Loucy (cell line): ENCODE results near the gene MATK.

Experiments
- H2AFZ ChIP-seq: fragments of 200-600 bp; sonication (generic); 2 replicates; pipeline ENCODE4 v1.6.0; 2016; ENCODE audit warnings: antibody characterized with exemption, mild to moderate bottlenecking, low read length, moderate library complexity
- H3F3A ChIP-seq: fragments of 200-600 bp; 2 replicates; pipeline ENCODE4 v1.6.0; 2016; ENCODE audit warnings: antibody characterized with exemption, low read depth, mild to moderate bottlenecking
- H3K27me3 ChIP-seq: fragments of 200-600 bp; sonication (generic); 2 replicates; pipeline ENCODE4 v1.6.1; 2014; ENCODE audit warnings: low read length, mild to moderate bottlenecking; ENCODE audit not compliant: insufficient read depth, poor library complexity, severe bottlenecking
- H3K36me3 ChIP-seq: fragments of 200-600 bp; sonication (generic); 2 replicates; pipeline ENCODE4 v1.6.1; 2016; ENCODE audit warnings: low read length; ENCODE audit not compliant: insufficient read depth
- H3K4me1 ChIP-seq: fragments of 200-600 bp; sonication (generic); 2 replicates; pipeline ENCODE4 v1.5.1; 2014; ENCODE audit warnings: low read length, mild to moderate bottlenecking; ENCODE audit not compliant: insufficient read depth, poor library complexity, severe bottlenecking
- H3K4me2 ChIP-seq: fragments of 200-600 bp; sonication (generic); 2 replicates; pipeline ENCODE4 v1.6.0; 2014; ENCODE audit warnings: antibody characterized with exemption, low read length, low read depth, mild to moderate bottlenecking; ENCODE audit not compliant: poor library complexity, severe bottlenecking
- H3K4me3 ChIP-seq: fragments of 200-600 bp; sonication (generic); 2 replicates; pipeline ENCODE4 v1.5.1; 2014; ENCODE audit warnings: low read length, mild to moderate bottlenecking, mixed read lengths; ENCODE audit not compliant: poor library complexity, severe bottlenecking
- H3K79me2 ChIP-seq: fragments of 200-600 bp; sonication (generic); 2 replicates; pipeline ENCODE4 v1.6.1; 2014; ENCODE audit warnings: low read length; ENCODE audit not compliant: insufficient read depth
- H3K9ac ChIP-seq: fragments of 200-600 bp; sonication (generic); 2 replicates; pipeline ENCODE4 v1.6.0; 2014; ENCODE audit warnings: mild to moderate bottlenecking, low read depth, low read length, moderate library complexity; ENCODE audit not compliant: poor library complexity, severe bottlenecking
- H3K9me2 ChIP-seq: fragments of 200-600 bp; sonication (generic); replicated peaks from 2 replicates; pipeline ENCODE4 v1.6.1; 2016; ENCODE audit warnings: low read depth, low read length, mixed read lengths
- H3K9me3 ChIP-seq: fragments of 200-600 bp; sonication (generic); 2 replicates; pipeline ENCODE4 v1.6.1; 2014; ENCODE audit warnings: mild to moderate bottlenecking, antibody characterized with exemption, low read length, low read depth; ENCODE audit not compliant: insufficient read depth
- H4K20me1 ChIP-seq: fragments of 200-600 bp; sonication (generic); 2 replicates; pipeline ENCODE4 v1.6.0; 2014; ENCODE audit warnings: antibody characterized with exemption, low read length, mild to moderate bottlenecking; ENCODE audit not compliant: insufficient read depth, poor library complexity, severe bottlenecking
- EZH2phosphoT487 ChIP-seq: fragments of 200-600 bp; IDR thresholded peaks from 2 replicates; pipeline ENCODE4 v1.6.1; 2018; ENCODE audit warnings: antibody characterized with exemption, mild to moderate bottlenecking, moderate library complexity, borderline replicate concordance
- TF ChIP-seq, protein P1 (sequence below): fragments of 200-600 bp; sonication (generic); conservative IDR thresholded peaks from 2 replicates; pipeline ENCODE4 v1.5.1; 2014; ENCODE audit warnings: mild to moderate bottlenecking, antibody characterized with exemption, low read length

Gene MATK

DNA sequence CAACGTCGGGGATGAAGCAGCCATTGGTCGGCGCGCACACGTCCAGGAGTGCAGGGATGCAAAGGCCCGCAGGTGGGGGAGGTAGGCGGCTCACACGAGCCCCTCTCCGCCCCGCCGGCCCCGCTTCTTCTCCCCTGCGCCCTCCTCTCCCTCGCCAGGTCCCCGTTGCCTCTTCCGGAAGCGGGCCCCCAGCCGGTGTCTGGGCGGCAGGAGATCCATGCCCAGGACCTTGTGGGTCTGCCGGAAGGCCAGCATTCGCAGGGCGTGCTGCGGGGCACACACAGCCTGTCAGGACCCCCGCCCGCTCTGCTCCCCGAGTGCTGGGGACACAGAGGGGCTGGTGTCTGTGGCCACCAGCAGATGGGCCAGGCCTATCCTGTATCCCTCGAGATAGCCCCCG, 19.7 kb upstream of the MATK start:
- Histone ChIP-seq H3K4me1 (peaks cover 29% of the 10 kb centered on the region), H3K9me2 (no peaks in the 10 kb centered on the region), H3K4me3 (no peak overlapping the region), H4K20me1 (no peaks in the 10 kb centered on the region), H3F3A (no peaks in the 10 kb centered on the region), H3K4me2 (no peak overlapping the region), H3K9me3 (no peaks in the 10 kb centered on the region), H3K27me3 (no peaks in the 10 kb centered on the region), H3K36me3 (no peaks in the 10 kb centered on the region), H3K9ac (no peak overlapping the region), H2AFZ (no peak overlapping the region), H3K79me2 (no peaks in the 10 kb centered on the region)
- TF ChIP-seq, protein P1, sequence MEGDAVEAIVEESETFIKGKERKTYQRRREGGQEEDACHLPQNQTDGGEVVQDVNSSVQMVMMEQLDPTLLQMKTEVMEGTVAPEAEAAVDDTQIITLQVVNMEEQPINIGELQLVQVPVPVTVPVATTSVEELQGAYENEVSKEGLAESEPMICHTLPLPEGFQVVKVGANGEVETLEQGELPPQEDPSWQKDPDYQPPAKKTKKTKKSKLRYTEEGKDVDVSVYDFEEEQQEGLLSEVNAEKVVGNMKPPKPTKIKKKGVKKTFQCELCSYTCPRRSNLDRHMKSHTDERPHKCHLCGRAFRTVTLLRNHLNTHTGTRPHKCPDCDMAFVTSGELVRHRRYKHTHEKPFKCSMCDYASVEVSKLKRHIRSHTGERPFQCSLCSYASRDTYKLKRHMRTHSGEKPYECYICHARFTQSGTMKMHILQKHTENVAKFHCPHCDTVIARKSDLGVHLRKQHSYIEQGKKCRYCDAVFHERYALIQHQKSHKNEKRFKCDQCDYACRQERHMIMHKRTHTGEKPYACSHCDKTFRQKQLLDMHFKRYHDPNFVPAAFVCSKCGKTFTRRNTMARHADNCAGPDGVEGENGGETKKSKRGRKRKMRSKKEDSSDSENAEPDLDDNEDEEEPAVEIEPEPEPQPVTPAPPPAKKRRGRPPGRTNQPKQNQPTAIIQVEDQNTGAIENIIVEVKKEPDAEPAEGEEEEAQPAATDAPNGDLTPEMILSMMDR = no peak
- TF ChIP-seq EZH2phosphoT487 = no peak

DNA sequence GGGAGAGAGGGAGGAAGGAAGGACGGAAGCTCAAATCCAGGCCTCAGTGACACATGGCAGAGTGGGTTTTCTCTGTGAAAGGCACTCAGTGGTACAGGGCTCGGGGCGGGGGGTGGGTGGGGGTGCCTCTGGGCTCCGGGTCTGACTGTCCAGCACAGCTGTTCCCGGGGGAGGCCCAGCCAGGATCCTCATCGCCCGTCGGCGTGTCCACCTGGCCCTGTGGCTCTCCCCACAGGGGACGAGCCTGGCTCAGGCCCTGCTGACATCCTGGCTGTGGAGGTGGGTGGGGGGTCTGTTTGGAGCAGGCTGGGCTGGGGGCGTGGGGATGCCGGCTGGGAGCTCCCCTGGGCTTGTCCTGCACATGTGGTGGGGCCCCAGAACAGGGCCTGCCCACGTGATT, 18.2 kb upstream of the MATK start:
- Histone ChIP-seq H3F3A (no peaks in the 10 kb centered on the region), H3K4me3 (no peak overlapping the region), H3K4me1 (peaks cover 19% of the 10 kb centered on the region), H3K4me2 (no peak overlapping the region), H3K79me2 (no peaks in the 10 kb centered on the region), H3K9ac (no peak overlapping the region), H3K9me3 (no peaks in the 10 kb centered on the region), H3K9me2 (no peaks in the 10 kb centered on the region), H3K27me3 (no peaks in the 10 kb centered on the region), H2AFZ (no peak overlapping the region), H3K36me3 (no peaks in the 10 kb centered on the region), H4K20me1 (no peaks in the 10 kb centered on the region)
- no peak for TF ChIP-seq EZH2phosphoT487
- TF ChIP-seq, protein P1 = no peak

DNA sequence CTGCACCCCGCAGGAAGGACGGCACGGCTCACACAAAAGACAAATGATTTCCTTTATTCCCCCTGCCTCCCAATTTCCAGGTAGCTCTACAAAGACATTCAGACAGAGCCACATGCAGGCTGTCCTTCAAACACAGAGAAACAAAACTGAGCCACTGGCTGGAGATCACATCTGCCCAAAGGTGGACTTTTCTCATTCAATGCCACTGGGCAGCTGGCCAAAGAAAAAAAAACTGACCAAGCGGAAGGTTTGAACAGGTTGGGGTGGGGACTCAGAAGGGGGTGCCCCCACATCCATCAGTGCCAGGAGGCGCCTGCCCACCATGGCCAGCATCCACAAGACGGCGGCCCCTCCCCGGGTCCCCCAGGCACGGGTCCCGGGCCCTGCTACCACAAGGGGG, 17.8 kb upstream of the MATK start:
- Histone ChIP-seq H3K27me3 (no peaks in the 10 kb centered on the region), H4K20me1 (no peaks in the 10 kb centered on the region), H3K36me3 (no peaks in the 10 kb centered on the region), H3K4me1 (peaks cover 18% of the 10 kb centered on the region), H3F3A (no peaks in the 10 kb centered on the region), H3K4me2 (no peak overlapping the region), H3K9me2 (no peaks in the 10 kb centered on the region), H3K79me2 (no peaks in the 10 kb centered on the region), H3K4me3 (no peak overlapping the region), H2AFZ (no peak overlapping the region), H3K9me3 (no peaks in the 10 kb centered on the region), H3K9ac (no peak overlapping the region)
- TF ChIP-seq EZH2phosphoT487 = no peak
- TF ChIP-seq, protein P1 = no peak
